ENCODE results near the gene ZNF708. TPM values are rescaled to one million over a fixed set of nuclear protein-coding genes. Genes with fewer than 3 reads are reported as not detected.

Gene ZNF708
- total and polyA plus RNA-seq, 9 of the 15 experiments (the other 6 are each of a cell fraction or from before 2014, with no cell fraction given): 2.9 to 11.9 (median 6.7) TPM

DNA sequence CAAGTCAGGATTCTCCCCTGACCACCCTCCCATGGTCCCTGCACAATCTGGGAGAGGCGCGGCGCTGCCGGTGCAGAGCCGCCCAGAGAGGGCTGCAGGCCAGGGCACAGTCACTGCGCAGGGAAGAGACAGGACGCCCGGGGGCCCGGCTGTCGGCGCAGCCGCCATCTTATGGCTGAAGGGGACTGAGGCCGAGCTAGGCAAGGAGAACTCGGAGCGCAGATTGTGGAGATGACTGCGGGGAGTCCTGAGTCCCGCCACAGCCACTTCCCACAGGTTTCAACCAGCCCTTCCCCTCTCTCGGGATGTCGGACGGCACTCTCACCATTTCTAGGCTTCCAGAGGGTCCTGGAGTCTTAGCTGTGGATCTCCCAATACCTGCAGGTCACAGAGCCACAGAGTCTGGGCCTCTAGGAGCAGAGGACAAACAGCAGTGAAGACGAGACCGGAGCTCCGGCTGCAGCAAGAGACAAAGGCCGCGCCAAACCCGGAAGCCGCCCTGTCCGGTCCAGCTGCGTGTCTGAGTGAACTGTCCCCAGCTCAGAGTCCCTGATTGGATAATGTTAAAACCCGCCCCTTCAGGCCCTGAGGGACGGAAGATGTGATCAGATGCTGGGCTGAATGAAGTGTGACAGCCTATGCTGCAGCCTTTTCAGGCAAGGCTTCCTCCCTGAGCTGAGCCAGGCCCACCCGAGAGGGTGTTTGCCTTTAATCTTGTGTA, at the start of gene ZNF708 (continued):
- TF ChIP-seq PCBP1 (IDR thresholded peaks at IDR 0.05; ENCODE audit: low read depth, low read length, poor library complexity, severe bottlenecking) (no peak), HIVEP1 (CRISPR knock-in tag; IDR thresholded peaks at IDR 0.05) (no peak), NCOA1 (IDR thresholded peaks at IDR 0.05; ENCODE audit: low read depth) (no peak), YY1 (IDR thresholded peaks at IDR 0.05; ENCODE audit: borderline replicate concordance in 1 of 3, control insufficient read depth in 1 of 3, extremely low read depth in 1 of 3, insufficient read depth in 3 of 3, insufficient read length in 1 of 3, insufficient replicate concordance in 2 of 3, low read depth in 1 of 3, low read length in 2 of 3) (peak; percentile 36 to 90 (median 77)), NFIC (IDR thresholded peaks at IDR 0.05) (0 out of 2 replicates have a peak, but pooled peaks have one; percentile 5), CBX3 (IDR thresholded peaks at IDR 0.05; ENCODE audit: borderline replicate concordance in 1 of 2, low read length in 2 of 2) (peak in 1 of 2 experiments; percentile 46; a peak in 1 of 3 replicates), ZNF766 (CRISPR knock-in tag; conservative IDR thresholded peaks at IDR 0.05) (no peak), XRCC3 (IDR thresholded peaks at IDR 0.05) (no peak)
- TF ChIP-seq, protein P1, sequence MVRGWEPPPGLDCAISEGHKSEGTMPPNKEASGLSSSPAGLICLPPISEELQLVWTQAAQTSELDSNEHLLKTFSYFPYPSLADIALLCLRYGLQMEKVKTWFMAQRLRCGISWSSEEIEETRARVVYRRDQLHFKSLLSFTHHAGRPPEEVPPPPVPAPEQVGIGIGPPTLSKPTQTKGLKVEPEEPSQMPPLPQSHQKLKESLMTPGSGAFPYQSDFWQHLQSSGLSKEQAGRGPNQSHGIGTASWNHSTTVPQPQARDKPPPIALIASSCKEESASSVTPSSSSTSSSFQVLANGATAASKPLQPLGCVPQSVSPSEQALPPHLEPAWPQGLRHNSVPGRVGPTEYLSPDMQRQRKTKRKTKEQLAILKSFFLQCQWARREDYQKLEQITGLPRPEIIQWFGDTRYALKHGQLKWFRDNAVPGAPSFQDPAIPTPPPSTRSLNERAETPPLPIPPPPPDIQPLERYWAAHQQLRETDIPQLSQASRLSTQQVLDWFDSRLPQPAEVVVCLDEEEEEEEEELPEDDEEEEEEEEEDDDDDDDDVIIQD (CRISPR knock-in tag; IDR thresholded peaks at IDR 0.05): no peak
- TF ChIP-seq, protein P2, sequence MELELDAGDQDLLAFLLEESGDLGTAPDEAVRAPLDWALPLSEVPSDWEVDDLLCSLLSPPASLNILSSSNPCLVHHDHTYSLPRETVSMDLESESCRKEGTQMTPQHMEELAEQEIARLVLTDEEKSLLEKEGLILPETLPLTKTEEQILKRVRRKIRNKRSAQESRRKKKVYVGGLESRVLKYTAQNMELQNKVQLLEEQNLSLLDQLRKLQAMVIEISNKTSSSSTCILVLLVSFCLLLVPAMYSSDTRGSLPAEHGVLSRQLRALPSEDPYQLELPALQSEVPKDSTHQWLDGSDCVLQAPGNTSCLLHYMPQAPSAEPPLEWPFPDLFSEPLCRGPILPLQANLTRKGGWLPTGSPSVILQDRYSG (tag; conservative IDR thresholded peaks at IDR 0.05; ENCODE audit: low read depth): no peak
- TF ChIP-seq, protein P3, sequence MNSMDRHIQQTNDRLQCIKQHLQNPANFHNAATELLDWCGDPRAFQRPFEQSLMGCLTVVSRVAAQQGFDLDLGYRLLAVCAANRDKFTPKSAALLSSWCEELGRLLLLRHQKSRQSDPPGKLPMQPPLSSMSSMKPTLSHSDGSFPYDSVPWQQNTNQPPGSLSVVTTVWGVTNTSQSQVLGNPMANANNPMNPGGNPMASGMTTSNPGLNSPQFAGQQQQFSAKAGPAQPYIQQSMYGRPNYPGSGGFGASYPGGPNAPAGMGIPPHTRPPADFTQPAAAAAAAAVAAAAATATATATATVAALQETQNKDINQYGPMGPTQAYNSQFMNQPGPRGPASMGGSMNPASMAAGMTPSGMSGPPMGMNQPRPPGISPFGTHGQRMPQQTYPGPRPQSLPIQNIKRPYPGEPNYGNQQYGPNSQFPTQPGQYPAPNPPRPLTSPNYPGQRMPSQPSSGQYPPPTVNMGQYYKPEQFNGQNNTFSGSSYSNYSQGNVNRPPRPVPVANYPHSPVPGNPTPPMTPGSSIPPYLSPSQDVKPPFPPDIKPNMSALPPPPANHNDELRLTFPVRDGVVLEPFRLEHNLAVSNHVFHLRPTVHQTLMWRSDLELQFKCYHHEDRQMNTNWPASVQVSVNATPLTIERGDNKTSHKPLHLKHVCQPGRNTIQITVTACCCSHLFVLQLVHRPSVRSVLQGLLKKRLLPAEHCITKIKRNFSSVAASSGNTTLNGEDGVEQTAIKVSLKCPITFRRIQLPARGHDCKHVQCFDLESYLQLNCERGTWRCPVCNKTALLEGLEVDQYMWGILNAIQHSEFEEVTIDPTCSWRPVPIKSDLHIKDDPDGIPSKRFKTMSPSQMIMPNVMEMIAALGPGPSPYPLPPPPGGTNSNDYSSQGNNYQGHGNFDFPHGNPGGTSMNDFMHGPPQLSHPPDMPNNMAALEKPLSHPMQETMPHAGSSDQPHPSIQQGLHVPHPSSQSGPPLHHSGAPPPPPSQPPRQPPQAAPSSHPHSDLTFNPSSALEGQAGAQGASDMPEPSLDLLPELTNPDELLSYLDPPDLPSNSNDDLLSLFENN (IDR thresholded peaks at IDR 0.05; ENCODE audit: low read depth in 2 of 2, low read length in 2 of 2): no peak

Measured in K562 (cell line).